ENCODE measurements around the gene STX12.
A peak's percentile ranks its signal among the peaks of the same experiment; 100 is the strongest.

STX12 gene

DNA sequence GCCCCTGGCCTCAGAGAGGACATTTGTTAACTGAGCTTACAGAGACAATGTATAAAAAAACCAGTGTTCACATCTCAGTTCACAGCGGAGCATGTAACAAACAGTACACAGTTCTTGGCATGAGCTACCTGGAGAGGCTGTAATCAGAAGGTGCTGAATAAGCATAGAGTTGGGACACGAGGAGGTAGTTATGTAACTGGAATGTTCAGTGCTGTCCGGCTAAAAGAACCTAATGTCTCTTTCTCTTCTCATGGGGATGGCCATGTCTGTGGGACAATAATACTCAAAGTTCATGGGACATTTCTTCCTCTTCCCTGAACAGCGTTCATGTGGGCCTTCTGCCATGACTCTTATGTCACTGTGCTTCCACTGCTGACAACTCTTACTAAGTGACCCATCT is 17.2 kb upstream of the STX12 start:
- TF ChIP-seq, protein P1, sequence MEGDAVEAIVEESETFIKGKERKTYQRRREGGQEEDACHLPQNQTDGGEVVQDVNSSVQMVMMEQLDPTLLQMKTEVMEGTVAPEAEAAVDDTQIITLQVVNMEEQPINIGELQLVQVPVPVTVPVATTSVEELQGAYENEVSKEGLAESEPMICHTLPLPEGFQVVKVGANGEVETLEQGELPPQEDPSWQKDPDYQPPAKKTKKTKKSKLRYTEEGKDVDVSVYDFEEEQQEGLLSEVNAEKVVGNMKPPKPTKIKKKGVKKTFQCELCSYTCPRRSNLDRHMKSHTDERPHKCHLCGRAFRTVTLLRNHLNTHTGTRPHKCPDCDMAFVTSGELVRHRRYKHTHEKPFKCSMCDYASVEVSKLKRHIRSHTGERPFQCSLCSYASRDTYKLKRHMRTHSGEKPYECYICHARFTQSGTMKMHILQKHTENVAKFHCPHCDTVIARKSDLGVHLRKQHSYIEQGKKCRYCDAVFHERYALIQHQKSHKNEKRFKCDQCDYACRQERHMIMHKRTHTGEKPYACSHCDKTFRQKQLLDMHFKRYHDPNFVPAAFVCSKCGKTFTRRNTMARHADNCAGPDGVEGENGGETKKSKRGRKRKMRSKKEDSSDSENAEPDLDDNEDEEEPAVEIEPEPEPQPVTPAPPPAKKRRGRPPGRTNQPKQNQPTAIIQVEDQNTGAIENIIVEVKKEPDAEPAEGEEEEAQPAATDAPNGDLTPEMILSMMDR (IDR thresholded peaks at IDR 0.05; ENCODE audit: unreplicated experiment in 3 of 3): no peak
- Mint-ChIP-seq H3K4me3 (no peak overlapping the region), H3K27me3 (ENCODE audit: low read depth) (no peaks in the 10 kb centered on the region), H3K9me3 (no peaks in the 10 kb centered on the region), H3K4me1 (no peaks in the 10 kb centered on the region), H3K27ac (no peak overlapping the region), H3K36me3 (ENCODE audit: low read depth) (peaks cover 39% of the 10 kb centered on the region)

DNA sequence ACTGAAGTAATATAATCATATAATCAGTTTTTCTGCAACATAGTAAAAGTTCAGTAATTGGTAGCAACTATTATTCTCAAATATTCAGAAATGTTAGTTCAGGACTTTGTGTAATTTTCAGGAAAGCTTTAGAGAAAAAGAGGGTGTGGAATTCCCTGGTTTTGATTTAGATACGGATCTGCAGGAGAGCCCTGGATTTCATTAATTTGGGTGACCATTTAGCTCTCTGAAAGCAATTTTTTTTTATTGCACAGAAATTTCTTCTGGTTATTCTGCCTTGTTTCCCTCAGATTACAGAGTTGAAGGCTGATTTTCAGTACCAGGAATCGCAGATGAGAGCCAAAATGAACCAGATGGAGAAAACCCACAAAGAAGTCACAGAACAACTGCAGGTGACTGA is 13.8 kb upstream of the STX12 start:
- TF ChIP-seq, protein P1 (IDR thresholded peaks at IDR 0.05; ENCODE audit: unreplicated experiment in 3 of 3): no peak
- Mint-ChIP-seq H3K27ac (no peak overlapping the region), H3K27me3 (ENCODE audit: low read depth) (no peaks in the 10 kb centered on the region), H3K9me3 (no peaks in the 10 kb centered on the region), H3K4me1 (no peaks in the 10 kb centered on the region), H3K4me3 (no peak overlapping the region), H3K36me3 (ENCODE audit: low read depth) (peaks cover 29% of the 10 kb centered on the region)

DNA sequence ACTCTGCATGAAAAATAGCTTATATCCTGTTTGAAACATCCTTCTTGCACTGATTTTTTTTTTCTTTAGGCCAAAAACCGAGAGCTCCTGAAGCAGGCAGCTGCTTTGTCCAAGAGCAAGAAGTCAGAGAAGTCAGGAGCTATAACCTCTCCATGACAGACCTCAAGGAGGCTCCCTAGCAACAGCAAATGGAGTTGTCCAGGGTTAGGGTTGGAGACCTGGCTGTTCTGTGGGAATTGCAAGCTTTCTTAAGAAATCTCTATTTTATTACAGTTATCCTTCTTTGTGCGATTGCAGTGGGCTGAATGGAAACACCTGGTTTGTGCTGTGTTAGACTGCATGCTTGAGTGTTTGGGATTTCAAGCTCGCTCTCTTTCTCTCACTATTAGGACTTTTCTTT is 12.6 kb upstream of the STX12 start:
- Mint-ChIP-seq H3K4me3 (no peak overlapping the region), H3K27ac (no peak overlapping the region), H3K4me1 (no peaks in the 10 kb centered on the region), H3K9me3 (no peaks in the 10 kb centered on the region), H3K27me3 (ENCODE audit: low read depth) (no peaks in the 10 kb centered on the region), H3K36me3 (ENCODE audit: low read depth) (peaks cover 24% of the 10 kb centered on the region)
- TF ChIP-seq, protein P1 (IDR thresholded peaks at IDR 0.05; ENCODE audit: unreplicated experiment in 3 of 3): no peak

DNA sequence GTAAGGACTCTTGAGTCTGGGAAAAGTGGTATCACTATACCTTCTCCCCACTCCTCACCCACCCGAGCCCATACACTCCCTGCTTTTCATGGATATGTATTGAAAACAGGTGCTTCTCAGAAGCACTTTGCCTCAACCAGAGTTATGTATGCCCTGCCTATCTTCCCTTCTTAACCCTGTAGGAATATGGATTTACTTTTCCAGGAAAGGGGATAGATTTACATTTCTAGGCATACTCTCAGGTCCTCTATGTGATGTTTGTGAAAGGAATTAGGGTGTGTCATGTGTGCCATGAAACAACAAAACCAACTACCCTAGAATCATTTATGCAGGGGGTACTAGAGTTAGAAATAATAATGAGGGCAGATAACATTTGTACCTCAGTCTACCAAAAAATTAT is 11.0 kb upstream of the STX12 start:
- Mint-ChIP-seq H3K4me3 (no peak overlapping the region), H3K27me3 (ENCODE audit: low read depth) (no peaks in the 10 kb centered on the region), H3K4me1 (no peaks in the 10 kb centered on the region), H3K27ac (no peak overlapping the region), H3K36me3 (ENCODE audit: low read depth) (peaks cover 17% of the 10 kb centered on the region), H3K9me3 (no peaks in the 10 kb centered on the region)
- TF ChIP-seq, protein P1 (IDR thresholded peaks at IDR 0.05; ENCODE audit: unreplicated experiment in 3 of 3): no peak

DNA sequence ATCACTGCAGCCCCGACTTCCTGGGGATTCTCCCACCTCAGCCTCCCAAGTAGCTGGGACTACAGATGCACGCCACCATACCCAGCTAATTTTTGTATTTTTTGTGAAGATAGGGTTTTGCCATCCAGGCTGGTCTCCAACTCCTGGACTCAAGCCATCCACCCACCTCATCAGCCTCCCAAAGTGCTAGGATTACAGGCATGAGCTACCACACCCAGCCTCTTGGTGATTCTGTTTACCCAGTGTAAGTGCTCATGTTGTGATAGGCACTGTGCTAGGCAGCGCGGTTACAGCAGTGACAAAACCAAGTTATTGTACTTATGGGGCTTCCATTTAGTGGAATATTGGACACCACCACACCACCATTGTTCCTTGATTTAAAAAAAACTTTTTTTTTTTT is 9.7 kb upstream of the STX12 start:
- H3K4me1 Mint-ChIP-seq: no peaks in the 10 kb centered on the region
- peaks cover 13% of the 10 kb centered on the region for H3K36me3 Mint-ChIP-seq (ENCODE audit: low read depth)
- TF ChIP-seq, protein P1 (IDR thresholded peaks at IDR 0.05; ENCODE audit: unreplicated experiment in 3 of 3): no peak
- H3K27ac Mint-ChIP-seq: no peak overlapping the region
- no peaks in the 10 kb centered on the region for H3K27me3 Mint-ChIP-seq (ENCODE audit: low read depth)
- no peak overlapping the region for H3K4me3 Mint-ChIP-seq
- H3K9me3 Mint-ChIP-seq: no peaks in the 10 kb centered on the region

DNA sequence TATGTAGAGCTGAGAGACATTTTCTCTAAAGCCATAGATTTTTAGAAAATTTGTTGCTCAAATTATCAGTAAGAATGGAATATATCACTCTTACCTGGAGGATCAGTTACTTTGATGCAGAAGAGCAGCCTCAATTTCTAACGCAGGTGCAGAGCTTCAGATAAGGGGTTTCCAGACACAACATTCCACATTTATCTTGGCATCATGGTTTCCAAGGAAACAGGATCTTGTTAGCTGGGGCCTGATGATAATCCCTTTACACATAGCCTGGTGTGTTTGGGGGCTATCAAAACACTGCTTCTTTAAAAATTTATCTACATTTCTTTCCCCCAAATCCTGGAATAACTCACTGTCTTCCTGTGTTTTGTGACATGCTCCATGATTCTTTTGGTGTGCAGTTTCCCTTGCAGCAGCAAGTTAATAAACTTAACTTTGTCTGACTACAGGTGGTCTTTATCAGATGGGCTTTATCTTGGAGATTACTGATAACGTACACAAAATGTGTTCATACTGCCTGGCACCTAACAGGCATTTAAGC is 2.7 kb upstream of the STX12 start:
- H3K27ac Mint-ChIP-seq: peak overlapping the region in 1 of 3 experiments; percentile 72
- TF ChIP-seq, protein P1 (IDR thresholded peaks at IDR 0.05; ENCODE audit: unreplicated experiment in 3 of 3): no peak
- H3K4me1 Mint-ChIP-seq: peaks cover 12% of the 10 kb centered on the region
- H3K36me3 Mint-ChIP-seq (ENCODE audit: low read depth): no peaks in the 10 kb centered on the region
- no peaks in the 10 kb centered on the region for H3K27me3 Mint-ChIP-seq (ENCODE audit: low read depth)
- no peaks in the 10 kb centered on the region for H3K9me3 Mint-ChIP-seq
- H3K4me3 Mint-ChIP-seq: peak overlapping the region in 1 of 3 experiments; percentile 47
